Colonic mucosa (tissue), 4 donors: ENCODE data around the gene HSPB6. TPM values are rescaled to one million over a fixed set of nuclear protein-coding genes. Genes with fewer than 3 reads are reported as not detected.
A peak's percentile ranks its signal among the peaks of the same experiment; 100 is the strongest.

Experiments used
- DNase-seq: peaks from one replicate; pipeline ENCODE4 v3.0.0-alpha.2; 2020
- H3K27ac ChIP-seq: fragments of 200-600 bp; one replicate; pipeline ENCODE4 v1.8.0; 2021
- H3K27me3 ChIP-seq: fragments of 200-600 bp; one replicate; pipeline ENCODE4 v1.8.0; 2021
- H3K36me3 ChIP-seq: fragments of 200-600 bp; one replicate; pipeline ENCODE4 v1.8.0; 2021
- H3K4me1 ChIP-seq: fragments of 200-600 bp; one replicate; pipeline ENCODE4 v1.8.0; 2021; ENCODE audit warnings: mild to moderate bottlenecking
- H3K4me3 ChIP-seq: fragments of 200-600 bp; one replicate; pipeline ENCODE4 v1.8.0; 2021
- H3K9ac ChIP-seq, 2 donors: one replicate each; pipeline ENCODE4 v1.7.0; 2013; ENCODE audit warnings: control low read depth in 2 of 2, low read depth in 2 of 2, low read length in 2 of 2
- H3K9me3 ChIP-seq: fragments of 200-600 bp; one replicate; pipeline ENCODE4 v1.8.0; 2021
- intact Hi-C: fragments of 100-400 bp; cut with DNase I; formaldehyde crosslinking; loops from one replicate; pipeline ENCODE4 v1.14.1; 2022
- total RNA-seq, 2 donors: library from RNA; stranded (reverse); fragmentation: NEBNext Ultra II Directional in 1 of 2; extraction: Animal tissue kit (Norgen Biotek cat#: 25700) in 1 of 2; gene quantifications; one replicate each; pipeline ENCODE4 v1.2.1, GENCODE V29; 2021
- TF ChIP-seq, protein P1 (sequence below): fragments of 200-600 bp; IDR thresholded peaks from one replicate; pipeline ENCODE4 v1.8.0; 2022; ENCODE audit warnings: antibody characterized with exemption, mild to moderate bottlenecking
- donor health status: healthy.
- donor health status: DM: no; HTN: no; CAD: no.
- donor health status: DM: no; HTN: no; CAD: no.

Gene HSPB6
- total RNA-seq, 2 donors from 2014 or later, result 6.3 to 23.6 TPM

- Histone ChIP-seq H3K27ac (no peak overlapping the region), H3K27me3 (no peaks in the 10 kb centered on the region), H3K9ac (no peak overlapping the region), H3K9me3 (no peaks in the 10 kb centered on the region), H3K36me3 (peaks cover 9% of the 10 kb centered on the region), H3K4me1 (peaks cover 18% of the 10 kb centered on the region), H3K4me3 (peak overlapping the region; percentile 95)
- TF ChIP-seq, protein P1, sequence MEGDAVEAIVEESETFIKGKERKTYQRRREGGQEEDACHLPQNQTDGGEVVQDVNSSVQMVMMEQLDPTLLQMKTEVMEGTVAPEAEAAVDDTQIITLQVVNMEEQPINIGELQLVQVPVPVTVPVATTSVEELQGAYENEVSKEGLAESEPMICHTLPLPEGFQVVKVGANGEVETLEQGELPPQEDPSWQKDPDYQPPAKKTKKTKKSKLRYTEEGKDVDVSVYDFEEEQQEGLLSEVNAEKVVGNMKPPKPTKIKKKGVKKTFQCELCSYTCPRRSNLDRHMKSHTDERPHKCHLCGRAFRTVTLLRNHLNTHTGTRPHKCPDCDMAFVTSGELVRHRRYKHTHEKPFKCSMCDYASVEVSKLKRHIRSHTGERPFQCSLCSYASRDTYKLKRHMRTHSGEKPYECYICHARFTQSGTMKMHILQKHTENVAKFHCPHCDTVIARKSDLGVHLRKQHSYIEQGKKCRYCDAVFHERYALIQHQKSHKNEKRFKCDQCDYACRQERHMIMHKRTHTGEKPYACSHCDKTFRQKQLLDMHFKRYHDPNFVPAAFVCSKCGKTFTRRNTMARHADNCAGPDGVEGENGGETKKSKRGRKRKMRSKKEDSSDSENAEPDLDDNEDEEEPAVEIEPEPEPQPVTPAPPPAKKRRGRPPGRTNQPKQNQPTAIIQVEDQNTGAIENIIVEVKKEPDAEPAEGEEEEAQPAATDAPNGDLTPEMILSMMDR, result no peak
- no peak for DNase-seq
- intact Hi-C loops, result no loop called here
These were observed 37.2 kb downstream of the HSPB6 start for GRCh38 chr19:35719402-35720162.

DNA sequence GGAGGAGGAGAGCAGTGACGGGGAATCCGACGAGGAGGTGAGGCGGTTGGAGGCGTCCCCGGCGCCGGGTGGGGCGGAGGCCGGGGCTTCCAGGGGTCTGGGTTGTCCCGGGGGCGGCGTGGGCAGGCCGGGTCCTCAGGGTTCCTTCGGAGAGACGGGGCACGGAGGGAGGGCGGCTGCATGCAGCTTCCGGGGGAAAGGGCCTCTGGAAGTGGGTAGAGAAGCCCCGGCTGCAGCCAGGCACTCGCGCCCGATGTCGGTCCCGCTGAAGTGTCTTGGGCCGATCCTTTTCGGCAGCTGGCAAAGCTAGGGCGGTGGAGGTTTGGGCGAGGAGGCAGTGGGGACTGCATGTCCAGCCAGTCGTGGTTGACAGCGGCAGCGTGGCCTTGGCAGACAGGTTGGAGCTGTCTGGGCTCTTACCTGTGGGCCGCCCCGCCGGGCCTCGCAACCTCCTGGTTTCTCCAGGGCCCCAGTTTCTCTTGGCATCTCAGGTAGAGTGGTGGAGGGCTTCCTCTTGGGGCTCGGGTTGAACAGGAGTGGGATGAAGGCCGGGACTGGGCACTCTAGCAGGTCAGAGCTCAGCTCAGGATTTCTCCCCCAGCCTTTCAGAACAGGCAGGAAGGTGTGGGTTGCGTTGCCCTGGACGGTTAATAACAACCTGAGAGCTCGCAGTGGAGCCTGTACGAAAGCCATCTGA, 38.3 kb downstream of the HSPB6 start:
- peak overlapping the region; percentile 95 for H3K4me3 ChIP-seq
- no peaks in the 10 kb centered on the region for H3K9me3 ChIP-seq
- peaks cover 8% of the 10 kb centered on the region for H3K36me3 ChIP-seq
- H3K9ac ChIP-seq, result peak overlapping the region; percentile 66 to 88
- peak overlapping the region; percentile 57 for H3K27ac ChIP-seq
- peak; percentile 42 for DNase-seq
- no peaks in the 10 kb centered on the region for H3K27me3 ChIP-seq
- intact Hi-C loops, result no loop called here
- H3K4me1 ChIP-seq, result peaks cover 18% of the 10 kb centered on the region
- TF ChIP-seq, protein P1, result no peak

DNA sequence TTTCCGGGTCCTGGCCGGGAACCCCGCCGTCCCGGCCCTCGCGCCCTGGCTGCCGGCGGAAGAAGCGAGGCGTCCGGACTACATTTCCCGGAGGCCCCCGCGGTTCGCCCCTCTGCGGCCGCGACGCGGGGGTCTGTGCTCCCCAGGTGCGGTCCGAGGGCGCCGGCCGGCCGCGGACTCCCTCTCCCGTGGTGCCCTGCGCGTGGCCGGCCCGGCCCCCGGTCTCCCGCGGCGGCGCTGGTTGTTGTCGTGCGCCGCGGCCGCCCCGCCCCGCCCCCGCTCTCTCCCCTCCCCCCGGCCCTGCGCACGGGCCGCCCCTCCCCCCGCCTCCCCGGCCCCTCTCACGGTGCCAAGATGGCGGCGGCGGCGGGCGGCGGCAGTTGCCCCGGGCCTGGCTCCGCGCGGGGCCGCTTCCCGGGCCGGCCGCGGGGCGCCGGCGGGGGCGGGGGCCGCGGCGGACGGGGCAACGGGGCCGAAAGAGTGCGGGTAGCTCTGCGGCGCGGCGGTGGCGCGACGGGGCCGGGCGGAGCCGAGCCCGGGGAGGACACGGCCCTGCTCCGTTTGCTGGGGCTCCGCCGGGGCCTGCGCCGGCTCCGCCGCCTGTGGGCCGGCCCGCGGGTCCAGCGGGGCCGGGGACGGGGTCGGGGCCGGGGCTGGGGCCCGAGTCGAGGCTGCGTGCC, 39.0 kb downstream of the HSPB6 start, which contains the start of gene KMT2B:
KMT2B (plus strand) TSS at position 339 of the 680 bp plus-strand sequence; CDS start at position 355, 16 bp downstream.
- intact Hi-C loops, result loop anchor here (2.0 kb wide), 1 partner anchor 23 kb away; no protein-coding TSS in a partner anchor

GRCh38 chr19:35716801-35717664, 39.8 kb downstream of the HSPB6 start:
- Histone ChIP-seq H3K4me1 (peaks cover 18% of the 10 kb centered on the region), H3K9ac (peak overlapping the region; percentile 46 to 88), H3K36me3 (no peaks in the 10 kb centered on the region), H3K27ac (peak overlapping the region; percentile 96), H3K9me3 (no peaks in the 10 kb centered on the region), H3K27me3 (no peaks in the 10 kb centered on the region), H3K4me3 (peak overlapping the region; percentile 77)
- peak; percentile 94 for DNase-seq
- TF ChIP-seq, protein P1, result peak; percentile 91
- intact Hi-C loops, result loop anchor here (2.0 kb wide), 1 partner anchor 22 kb away; no protein-coding TSS in a partner anchor

More for the DNA sequence above, 39.0 kb downstream of the HSPB6 start, which contains the start of gene KMT2B:
- Histone ChIP-seq H3K36me3 (peaks cover 6% of the 10 kb centered on the region), H3K27ac (peak within 1 kb of the TSS; percentile 96), H3K27me3 (no peaks in the 10 kb centered on the region), H3K4me3 (peak within 1 kb of the TSS; percentile 95), H3K4me1 (peaks cover 18% of the 10 kb centered on the region), H3K9me3 (no peaks in the 10 kb centered on the region), H3K9ac (peak within 1 kb of the TSS; percentile 66 to 88)
- TF ChIP-seq, protein P1, result no peak
- DNase-seq, result no peak
